Endothelial cell of umbilical vein (primary cell): ENCODE measurements around the gene CCM2. TPM values are rescaled to one million over a fixed set of nuclear protein-coding genes. Genes with fewer than 3 reads are reported as not detected.

Experiments used
- BruUV-seq: library from RNA; stranded (reverse); fragments of 400-500 nt; replicated peaks from 2 replicates; lab custom pipeline; 2021; lab: Mats Ljungman, UMichigan
- CTCF ChIA-PET: fragments of 300-600, 350-600 bp; sonication (Branson Sonifier 250); formaldehyde crosslinking; loops from one replicate; lab custom pipeline; 2021; ENCODE audit warnings: antibody characterized with exemption, inconsistent platforms; lab: Charles Lee
- POLR2A ChIA-PET: fragments of 300-600, 350-600 bp; sonication (Branson Sonifier 250); formaldehyde crosslinking; loops from one replicate; lab custom pipeline; 2021; ENCODE audit warnings: antibody characterized with exemption, inconsistent platforms; lab: Charles Lee
- DNase-seq: peaks from one replicate; pipeline ENCODE4 v3.0.0-alpha.2; 2011; ENCODE audit warnings: low read depth, low spot score
- FAIRE-seq: peaks from 2 replicates; lab custom pipeline; 2011; peaks lifted over from hg19 to GRCh38; lab: Jason Lieb, UNC
- H2AFZ ChIP-seq: 2 replicates; pipeline ENCODE4 v1.6.0; 2012; ENCODE audit warnings: low read depth, low read length, control low read depth, inconsistent platforms
- H3K27ac ChIP-seq: 2 replicates; pipeline ENCODE4 v1.5.1; 2011; ENCODE audit warnings: low read depth, mild to moderate bottlenecking, control low read depth, low read length, moderate library complexity; ENCODE audit not compliant: insufficient read depth
- H3K27me3 ChIP-seq, 2 experiments: 2 replicates each; pipeline versions ENCODE4 v1.6.0 to v1.6.1; 2011; ENCODE audit warnings: low read length in 2 of 2, mixed read lengths in 1 of 2; ENCODE audit not compliant: control insufficient read depth in 2 of 2, insufficient read depth in 2 of 2
- H3K36me3 ChIP-seq, 2 experiments: 2 replicates in 1 of 2; 3 replicates in 1 of 2; pipeline ENCODE4 v1.5.1; 2011; ENCODE audit warnings: low read length in 2 of 2, mild to moderate bottlenecking in 1 of 2, moderate library complexity in 1 of 2; ENCODE audit not compliant: control insufficient read depth in 2 of 2, insufficient read depth in 2 of 2; ENCODE audit errors: extremely low read depth in 1 of 2
- H3K4me1 ChIP-seq: 3 replicates; pipeline ENCODE4 v1.5.1; 2011; ENCODE audit warnings: mild to moderate bottlenecking, low read length; ENCODE audit not compliant: control insufficient read depth, insufficient read depth; ENCODE audit errors: extremely low read depth
- H3K4me2 ChIP-seq: 2 replicates; pipeline ENCODE4 v1.6.1; 2011; ENCODE audit warnings: low read length, control low read depth, mixed read lengths; ENCODE audit not compliant: insufficient read depth
- H3K4me3 ChIP-seq, 3 experiments: fragments of 200-600 bp in 1 of 3; sonication (generic), shearing (Covaris generic) in 1 of 3; replicated peaks in 1 of 3; 2 replicates each; pipeline ENCODE4 v1.5.1; 2011 to 2016; ENCODE audit warnings: control low read depth in 3 of 3, low read length in 3 of 3, mild to moderate bottlenecking in 2 of 3, inconsistent platforms in 1 of 3, low read depth in 1 of 3, moderate library complexity in 1 of 3; ENCODE audit not compliant: insufficient read depth in 1 of 3
- H3K79me2 ChIP-seq: 2 replicates; pipeline ENCODE4 v1.6.0; 2012; ENCODE audit warnings: low read length, inconsistent platforms; ENCODE audit not compliant: control insufficient read depth, insufficient read depth
- H3K9ac ChIP-seq: replicated peaks from 2 replicates; pipeline ENCODE3; 2011; ENCODE audit warnings: low read length, control low read depth; ENCODE audit not compliant: insufficient read depth; ENCODE audit errors: extremely low read depth
- H3K9me1 ChIP-seq: replicated peaks from 3 replicates; pipeline ENCODE4 v1.6.0; 2011; ENCODE audit warnings: mild to moderate bottlenecking, low read length; ENCODE audit not compliant: control insufficient read depth, insufficient read depth; ENCODE audit errors: extremely low read depth
- H3K9me3 ChIP-seq: replicated peaks from 2 replicates; pipeline ENCODE4 v1.5.1; 2012; ENCODE audit warnings: low read length, inconsistent platforms; ENCODE audit not compliant: control insufficient read depth, insufficient read depth
- H4K20me1 ChIP-seq: replicated peaks from 2 replicates; pipeline ENCODE3; 2011; ENCODE audit warnings: mild to moderate bottlenecking, low read length; ENCODE audit not compliant: control insufficient read depth, insufficient read depth; ENCODE audit errors: extremely low read depth
- EZH2 ChIP-seq: IDR thresholded peaks from 2 replicates; pipeline ENCODE4 v1.6.1; 2012; ENCODE audit warnings: borderline replicate concordance, low read depth, mild to moderate bottlenecking, moderate library complexity, low read length, inconsistent platforms; ENCODE audit not compliant: severe bottlenecking
- FOS ChIP-seq: IDR thresholded peaks from 2 replicates; pipeline ENCODE4 v1.6.1; 2011; ENCODE audit warnings: mild to moderate bottlenecking, low read length, moderate library complexity, borderline replicate concordance; ENCODE audit not compliant: insufficient read depth
- GATA2 ChIP-seq: IDR thresholded peaks from 2 replicates; pipeline ENCODE4 v1.7.0; 2011; ENCODE audit warnings: low read depth, mild to moderate bottlenecking, moderate library complexity, mixed read lengths, low read length; ENCODE audit not compliant: insufficient read length, insufficient read depth
- JUN ChIP-seq: IDR thresholded peaks from 2 replicates; pipeline ENCODE4 v1.6.1; 2011; ENCODE audit warnings: borderline replicate concordance, low read depth; ENCODE audit not compliant: insufficient read length, insufficient read depth
- MYC ChIP-seq: IDR thresholded peaks from one replicate; pipeline ENCODE4 v1.6.1; 2011; ENCODE audit warnings: mild to moderate bottlenecking, low read depth, low read length
- POLR2A ChIP-seq: IDR thresholded peaks from 2 replicates; pipeline ENCODE4 v1.6.1; 2012; ENCODE audit warnings: low read depth, mild to moderate bottlenecking, control low read depth, low read length
- POLR2AphosphoS5 ChIP-seq: IDR thresholded peaks from 2 replicates; pipeline ENCODE4 v1.6.1; 2012; ENCODE audit warnings: low read depth, mild to moderate bottlenecking, control low read depth, low read length, moderate library complexity; ENCODE audit not compliant: insufficient read depth
- dilution Hi-C: fragments of 300-500 bp; cut with MboI; formaldehyde crosslinking; loops from one replicate; pipeline ENCODE4 v1.15.0; 2019; ENCODE audit warnings: low sequenced_read_pairs; ENCODE audit not compliant: extremely low pct_ligation_motif_present
- intact Hi-C: fragments of 100-400 bp; cut with micrococcal nuclease; formaldehyde crosslinking; loops from one replicate; pipeline ENCODE4 v1.10.0; 2022
- polyA plus RNA-seq, 4 experiments: library from polyadenylated mRNA; depleted of rRNA in 3 of 4; stranded (reverse) in 3 of 4; unstranded in 1 of 4; fragments of >200 nt; gene quantifications; 2 replicates each; pipeline versions ENCODE4 v1.2.1 to v1.2.3, GENCODE V29; 2011 to 2012; ENCODE audit warnings: missing spikeins in 1 of 4
- total RNA-seq: library from RNA; stranded (reverse); gene quantifications from 2 replicates; pipeline ENCODE4 v1.2.3, GENCODE V29; 2021
- TF ChIP-seq, protein P1 (sequence below): IDR thresholded peaks from 2 replicates; pipeline ENCODE4 v1.6.1; 2011; ENCODE audit not compliant: insufficient read depth, insufficient read length
- TF ChIP-seq, protein P2 (sequence below), 2 donors: IDR thresholded peaks; 1 replicate in 1 of 2; 2 replicates in 1 of 2; pipeline ENCODE4 v1.5.1; 2011; ENCODE audit warnings: low read length in 2 of 2, mild to moderate bottlenecking in 2 of 2, moderate library complexity in 2 of 2, control low read depth in 1 of 2, inconsistent platforms in 1 of 2, low read depth in 1 of 2; ENCODE audit not compliant: insufficient read depth in 1 of 2; ENCODE audit errors: extremely low read depth in 1 of 2

CCM2 gene
- total and polyA plus RNA-seq, 2 donors (not counting 3 experiments of a cell fraction or from before 2014, with no cell fraction given) = 66.1 to 70.4 TPM

DNA sequence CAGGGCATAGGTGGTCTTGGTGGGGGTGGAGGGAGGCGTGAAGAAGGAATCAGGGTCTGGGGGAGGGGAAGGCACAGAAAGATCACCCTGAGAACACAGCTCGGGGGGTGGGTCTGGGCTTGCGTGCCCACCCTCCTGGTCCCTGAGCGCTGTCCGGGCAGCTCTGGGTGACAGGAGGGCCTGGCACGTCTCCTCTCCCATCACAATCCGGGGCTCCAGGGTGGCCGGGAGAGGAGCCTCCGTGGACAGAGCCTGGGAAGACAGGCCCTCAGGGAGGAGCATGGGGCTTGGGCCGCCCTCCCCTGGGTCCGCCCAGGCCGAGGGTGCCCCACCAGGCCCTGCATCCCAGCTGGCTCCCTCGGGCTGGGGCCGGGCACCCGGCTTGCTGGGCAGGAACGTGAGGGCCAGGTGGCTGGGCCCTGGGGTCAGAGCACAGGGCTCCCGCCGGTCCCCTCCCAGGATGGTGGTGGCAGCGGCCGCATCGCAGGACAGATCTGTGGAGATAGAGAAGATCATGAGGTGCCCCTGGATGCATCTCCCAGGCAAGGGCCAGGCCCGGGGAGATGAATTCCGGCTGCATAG lies 85.7 kb downstream of the CCM2 start:
- no peaks in the 10 kb centered on the region for H4K20me1 ChIP-seq
- intact Hi-C loops (no loop called here), dilution Hi-C loops (no loop called here)
- no peaks in the 10 kb centered on the region for H3K9me3 ChIP-seq
- no TSS peak for BruUV-seq
- H3K9me1 ChIP-seq = no peaks in the 10 kb centered on the region
- DNase-seq (no peak), FAIRE-seq (no peak)
- H3K27me3 ChIP-seq = peaks cover 3 to 7% of the 10 kb centered on the region in 2 experiments
- ChIA-PET POLR2A (no interaction called here), CTCF (no interaction called here)
- no peak overlapping the region for H3K4me3 ChIP-seq
- no peaks in the 10 kb centered on the region for H3K36me3 ChIP-seq
- no peak overlapping the region for H2AFZ ChIP-seq
- no peak overlapping the region for H3K27ac ChIP-seq
- H3K4me1 ChIP-seq = no peaks in the 10 kb centered on the region
- H3K9ac ChIP-seq = no peak overlapping the region
- H3K79me2 ChIP-seq = no peaks in the 10 kb centered on the region
- no peak for TF ChIP-seq POLR2AphosphoS5
- no peak for TF ChIP-seq EZH2
- no peak for TF ChIP-seq MYC
- no peak overlapping the region for H3K4me2 ChIP-seq

DNA sequence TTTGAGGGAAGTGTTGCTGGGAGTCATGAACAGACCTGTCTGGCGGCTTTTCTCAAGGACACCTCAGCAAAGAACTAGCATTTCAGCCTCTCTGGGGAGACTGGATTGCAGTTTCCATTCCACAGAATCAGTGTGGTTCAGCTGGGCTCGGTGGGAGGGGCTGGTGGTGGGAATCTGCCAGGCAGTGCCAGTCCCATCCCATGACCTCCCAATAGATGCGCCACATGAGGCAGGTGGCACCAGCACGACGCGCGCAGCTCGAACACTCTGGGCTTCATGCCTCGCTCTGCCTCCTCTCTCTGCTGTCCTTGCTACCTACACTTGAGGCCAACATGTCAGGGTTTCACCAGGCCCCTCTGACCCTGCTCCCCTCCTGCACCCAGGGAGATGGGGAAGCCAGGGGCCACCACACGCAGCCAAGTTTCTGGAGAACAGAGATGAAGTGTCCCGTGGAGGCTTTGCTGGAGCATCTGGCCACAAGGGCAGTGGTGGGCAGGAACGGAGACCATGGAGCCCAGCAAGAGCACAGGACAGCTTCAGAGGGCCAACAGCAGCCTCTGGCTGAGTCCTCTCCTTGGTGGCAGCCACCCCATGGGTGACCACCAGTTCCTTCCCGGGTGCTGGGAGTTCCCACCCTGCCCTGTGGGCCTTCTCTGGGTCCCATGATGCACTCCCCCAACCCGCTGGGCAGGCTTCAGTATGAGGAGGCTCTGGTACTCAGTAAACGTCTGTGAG lies 86.5 kb downstream of the CCM2 start:
- Histone ChIP-seq H3K27ac (no peak overlapping the region), H4K20me1 (no peaks in the 10 kb centered on the region), H3K4me1 (no peaks in the 10 kb centered on the region), H3K4me3 (no peak overlapping the region), H3K27me3 (peaks cover 3 to 8% of the 10 kb centered on the region in 2 experiments), H3K9me3 (no peaks in the 10 kb centered on the region), H3K36me3 (no peaks in the 10 kb centered on the region), H3K9ac (no peak overlapping the region), H3K4me2 (no peak overlapping the region), H3K79me2 (no peaks in the 10 kb centered on the region), H2AFZ (no peak overlapping the region), H3K9me1 (no peaks in the 10 kb centered on the region)
- DNase-seq (no peak), FAIRE-seq (no peak)
- no TSS peak for BruUV-seq
- intact Hi-C loops (no loop called here), dilution Hi-C loops (no loop called here)
- ChIA-PET CTCF (interaction anchor here (1.4 to 1.6 kb wide), 3 partner anchors 50 to 114 kb away, joined by 5 to 10 read pairs (median 9); no protein-coding TSS in a partner anchor), POLR2A (no interaction called here)
- TF ChIP-seq POLR2AphosphoS5 (no peak), FOS (no peak), EZH2 (no peak), GATA2 (no peak), MYC (no peak), JUN (no peak), POLR2A (no peak)
- TF ChIP-seq, protein P1, sequence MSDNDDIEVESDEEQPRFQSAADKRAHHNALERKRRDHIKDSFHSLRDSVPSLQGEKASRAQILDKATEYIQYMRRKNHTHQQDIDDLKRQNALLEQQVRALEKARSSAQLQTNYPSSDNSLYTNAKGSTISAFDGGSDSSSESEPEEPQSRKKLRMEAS = no peak
- TF ChIP-seq, protein P2, sequence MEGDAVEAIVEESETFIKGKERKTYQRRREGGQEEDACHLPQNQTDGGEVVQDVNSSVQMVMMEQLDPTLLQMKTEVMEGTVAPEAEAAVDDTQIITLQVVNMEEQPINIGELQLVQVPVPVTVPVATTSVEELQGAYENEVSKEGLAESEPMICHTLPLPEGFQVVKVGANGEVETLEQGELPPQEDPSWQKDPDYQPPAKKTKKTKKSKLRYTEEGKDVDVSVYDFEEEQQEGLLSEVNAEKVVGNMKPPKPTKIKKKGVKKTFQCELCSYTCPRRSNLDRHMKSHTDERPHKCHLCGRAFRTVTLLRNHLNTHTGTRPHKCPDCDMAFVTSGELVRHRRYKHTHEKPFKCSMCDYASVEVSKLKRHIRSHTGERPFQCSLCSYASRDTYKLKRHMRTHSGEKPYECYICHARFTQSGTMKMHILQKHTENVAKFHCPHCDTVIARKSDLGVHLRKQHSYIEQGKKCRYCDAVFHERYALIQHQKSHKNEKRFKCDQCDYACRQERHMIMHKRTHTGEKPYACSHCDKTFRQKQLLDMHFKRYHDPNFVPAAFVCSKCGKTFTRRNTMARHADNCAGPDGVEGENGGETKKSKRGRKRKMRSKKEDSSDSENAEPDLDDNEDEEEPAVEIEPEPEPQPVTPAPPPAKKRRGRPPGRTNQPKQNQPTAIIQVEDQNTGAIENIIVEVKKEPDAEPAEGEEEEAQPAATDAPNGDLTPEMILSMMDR (IDR thresholded peaks at IDR 0.05; ENCODE audit: extremely low read depth in 1 of 2, insufficient read depth in 1 of 2, low read depth in 1 of 2, low read length in 2 of 2) = no peak
